ENCODE data around the gene MAST4.

The MAST4 gene

DNA sequence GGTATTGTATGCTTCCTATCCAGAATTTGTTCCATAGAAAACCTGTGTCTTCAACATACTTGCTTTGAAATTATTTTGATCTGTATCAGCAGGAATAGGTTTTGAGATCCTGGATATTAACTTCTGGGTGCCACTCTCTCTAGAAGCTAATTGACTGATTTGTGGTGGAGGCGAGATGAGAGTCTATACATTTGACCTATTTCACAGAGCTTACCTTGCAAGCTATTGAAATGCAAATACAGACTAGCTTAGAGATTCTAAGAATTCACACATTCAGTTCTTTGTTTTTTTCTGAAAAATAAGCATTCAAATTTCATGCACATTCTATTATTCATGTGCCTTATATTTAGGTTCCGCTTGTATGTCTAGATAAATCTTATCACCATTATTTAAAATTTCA lies 246.3 kb downstream of the MAST4 start:
- DNase-seq (ENCODE audit: low read depth) = no peak

DNA sequence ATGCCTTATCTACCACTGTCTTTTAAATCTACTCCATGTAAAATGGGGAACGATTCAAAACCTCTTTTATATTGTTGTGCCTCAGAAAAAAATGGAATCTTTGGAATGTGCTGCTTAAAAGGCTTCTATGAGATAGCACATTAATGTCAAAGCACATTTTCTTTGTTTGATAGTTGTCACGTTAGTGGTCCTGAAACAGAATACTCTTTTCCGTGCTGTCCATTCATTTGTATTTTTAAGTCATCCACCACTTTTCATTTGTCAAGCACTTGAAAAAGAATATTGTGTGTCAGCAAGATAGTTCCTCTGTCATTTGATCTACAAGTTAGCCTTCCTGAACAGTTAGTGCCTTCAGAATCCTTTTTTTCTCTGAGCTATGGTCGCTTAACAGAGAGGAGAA lies 246.9 kb downstream of the MAST4 start:
- no peak for DNase-seq (ENCODE audit: low read depth)

DNA sequence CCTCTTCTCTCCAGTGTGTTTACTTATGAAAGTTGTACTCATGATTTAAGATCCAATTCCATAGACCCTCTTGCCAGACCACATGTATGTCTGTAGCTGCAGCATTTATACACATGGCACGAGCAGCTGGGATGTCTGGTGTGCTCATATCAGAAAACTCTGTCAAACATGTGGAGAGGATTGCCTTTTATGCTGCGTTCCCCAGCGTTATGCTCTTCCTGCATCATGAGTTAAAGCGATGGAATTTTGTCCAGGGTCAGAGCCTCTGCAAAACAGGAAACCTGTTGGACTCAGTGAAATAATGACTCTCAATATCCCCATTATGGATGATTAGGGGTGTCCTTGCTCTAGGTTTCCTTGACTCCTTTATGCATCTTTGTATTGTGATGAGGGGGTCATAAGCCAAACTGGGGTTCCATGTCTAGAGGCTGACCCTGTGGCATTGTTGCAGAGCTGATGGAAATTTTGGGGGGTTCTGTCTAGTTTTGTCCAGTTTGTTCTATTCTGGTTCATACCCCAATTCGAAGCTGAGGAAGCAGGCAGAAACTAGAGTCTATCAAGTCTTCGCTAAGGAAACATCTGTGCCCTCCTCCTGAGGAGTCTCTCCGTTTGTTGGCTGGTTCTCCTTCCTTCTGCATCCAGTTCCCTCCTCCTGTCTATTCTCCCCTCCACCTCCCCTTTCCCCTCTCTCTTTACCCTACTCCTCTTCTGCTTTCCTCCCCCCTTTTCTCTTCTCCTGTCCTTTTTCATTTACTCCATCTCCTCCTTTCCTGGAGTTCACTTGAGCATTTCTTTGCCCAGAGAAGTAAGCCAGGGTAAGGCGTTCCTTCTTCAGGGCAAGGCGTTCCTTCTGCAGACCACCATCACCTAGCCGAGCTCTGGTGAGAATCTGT lies 252.8 kb downstream of the MAST4 start:
- no peak for DNase-seq (ENCODE audit: low read depth)

DNA sequence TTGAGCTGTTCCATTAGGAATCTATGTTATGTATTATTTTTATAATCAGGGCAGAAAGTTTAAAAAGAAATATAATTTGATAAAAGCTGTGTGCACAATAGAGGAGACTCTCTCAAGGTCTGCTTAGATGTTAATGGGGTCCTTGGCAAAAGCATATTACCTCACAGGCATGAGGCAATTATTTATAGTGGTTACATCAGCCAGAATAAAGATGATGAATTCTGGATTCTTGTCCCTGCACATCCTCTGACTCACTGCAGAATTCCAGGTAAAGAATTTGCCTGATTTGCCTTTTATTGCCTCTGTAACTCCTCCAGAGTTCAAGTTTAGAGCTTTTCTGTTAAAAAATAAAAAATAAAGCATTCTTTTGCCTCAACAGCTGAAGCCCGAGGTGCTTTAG lies 253.6 kb downstream of the MAST4 start:
- no peak for DNase-seq (ENCODE audit: low read depth)

DNA sequence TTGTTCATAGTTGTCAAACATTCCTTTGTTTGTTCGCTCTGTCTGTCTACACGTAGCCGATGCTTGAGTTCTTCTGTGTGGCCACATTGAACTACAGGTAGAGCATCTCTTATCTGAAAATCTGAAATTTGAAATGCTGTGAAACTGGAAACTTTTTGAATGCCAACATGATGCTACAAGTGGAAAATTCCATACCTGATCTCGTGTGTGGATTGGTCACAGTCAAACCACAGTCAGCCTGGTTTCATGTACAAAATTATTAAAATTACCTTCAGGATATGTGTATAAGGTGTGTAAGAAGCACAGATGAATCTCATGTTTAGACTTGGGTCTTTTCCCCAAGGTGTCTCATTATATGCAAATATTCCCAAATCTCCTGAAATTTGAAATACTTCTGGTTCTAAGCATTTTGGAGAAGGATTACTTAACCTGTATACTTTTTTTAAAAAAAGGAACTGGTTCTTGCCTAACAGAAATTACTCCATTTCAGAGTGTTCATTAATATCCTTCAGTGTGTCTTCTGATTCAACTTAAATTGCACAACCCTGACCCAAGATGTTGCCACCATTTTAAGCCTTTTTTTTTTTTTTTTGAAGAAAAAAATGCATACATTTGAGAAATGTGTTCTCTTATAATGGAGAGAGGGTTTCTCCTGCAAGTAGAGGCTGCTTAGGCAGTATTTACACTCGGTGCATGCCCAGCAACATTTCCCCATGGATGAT lies 254.3 kb downstream of the MAST4 start:
- DNase-seq (ENCODE audit: low read depth) = no peak

DNA sequence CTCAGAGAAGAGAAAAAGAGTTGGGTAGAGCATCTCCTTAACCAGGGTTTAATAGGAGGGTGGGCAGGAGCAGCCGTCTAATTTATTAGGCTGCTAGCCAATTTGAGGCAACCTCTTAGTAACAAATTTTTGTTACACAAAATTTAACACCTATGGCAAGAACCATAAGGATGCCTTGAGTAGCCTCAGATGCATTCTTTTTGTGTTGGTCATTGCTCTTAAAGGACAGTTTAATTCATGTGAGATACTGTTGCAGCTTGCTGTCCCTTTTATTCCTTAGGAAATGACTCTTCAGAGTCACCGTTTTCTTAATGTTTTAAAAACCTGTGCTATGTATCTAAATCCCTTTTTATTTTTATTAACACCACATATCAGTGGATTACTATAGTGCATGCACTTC lies 255.1 kb downstream of the MAST4 start:
- DNase-seq (ENCODE audit: low read depth) = no peak

DNA sequence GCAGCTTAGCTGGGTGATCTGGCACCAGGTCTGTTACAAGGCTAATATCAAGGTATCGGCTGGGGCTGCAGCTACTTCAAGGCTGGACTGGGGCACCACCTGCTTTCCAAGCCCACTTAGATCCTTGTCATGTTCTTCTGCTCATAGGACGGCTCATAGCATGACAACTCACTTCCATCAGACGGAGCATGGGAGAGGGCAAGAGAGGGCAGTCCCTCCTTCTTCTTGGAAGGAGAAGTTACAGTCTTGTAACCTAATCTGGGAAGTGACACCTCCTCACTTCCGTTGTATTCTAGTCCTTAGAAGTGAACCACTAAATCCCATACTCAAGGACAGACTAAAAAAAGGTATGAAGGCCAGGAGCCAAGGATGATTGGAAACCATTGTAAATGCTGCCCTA lies 258.2 kb downstream of the MAST4 start:
- DNase-seq (ENCODE audit: low read depth) = no peak

DNA sequence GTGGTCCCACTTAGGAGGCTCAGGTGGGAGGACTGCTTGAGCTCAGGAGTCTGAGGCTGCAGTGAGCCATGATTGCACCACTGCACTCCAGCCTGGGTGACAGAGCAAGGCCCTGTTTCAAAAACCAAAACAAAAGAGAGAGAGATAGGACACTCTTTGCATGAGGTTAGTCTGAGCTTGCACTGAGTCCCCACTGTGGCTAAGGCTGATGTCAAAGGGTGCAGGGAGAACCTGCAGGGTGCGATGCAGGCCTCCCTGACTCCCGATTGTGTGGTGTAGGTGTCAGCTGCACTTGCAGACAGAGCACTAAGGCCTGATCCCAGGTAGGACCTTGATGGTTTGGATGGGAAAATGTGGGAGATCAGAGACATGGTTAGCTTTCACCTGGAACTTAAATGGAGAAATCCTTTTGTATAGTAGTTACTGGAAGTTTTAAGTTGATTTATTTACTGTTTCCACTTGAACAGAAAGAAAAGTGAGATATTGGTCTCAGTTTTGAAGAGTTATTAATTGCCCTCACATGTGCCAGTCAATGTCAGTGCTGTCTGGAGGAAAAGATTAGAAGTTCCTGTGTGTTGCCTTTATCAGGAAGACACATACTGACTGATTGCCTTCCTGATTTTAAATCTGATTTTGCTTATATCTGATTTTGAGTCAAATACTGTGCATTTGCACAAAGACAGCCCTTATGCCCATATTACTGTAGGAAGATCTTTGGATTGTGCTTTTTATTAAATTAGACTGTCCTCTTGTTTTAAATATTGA lies 260.0 kb downstream of the MAST4 start:
- DNase-seq (ENCODE audit: low read depth) = no peak

DNA sequence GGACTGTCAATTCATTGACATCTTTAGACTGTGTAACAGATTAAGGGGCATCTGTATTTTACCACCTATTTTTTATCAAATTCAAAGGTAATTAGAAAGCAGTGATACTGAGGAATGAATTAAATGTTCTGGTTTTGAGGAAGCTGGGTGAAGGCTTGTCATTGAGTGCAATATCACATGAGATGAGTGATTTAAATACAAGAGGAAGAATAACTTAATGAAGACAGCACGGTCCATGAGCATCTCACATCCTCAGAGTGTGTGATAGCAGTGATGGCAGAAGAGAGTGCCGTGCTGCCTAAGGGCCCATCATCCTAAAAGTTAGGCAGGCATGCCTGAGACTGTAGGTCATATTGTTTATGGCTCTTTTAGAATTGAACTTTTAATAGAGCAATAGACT lies 263.3 kb downstream of the MAST4 start:
- DNase-seq (ENCODE audit: low read depth) = no peak

DNA sequence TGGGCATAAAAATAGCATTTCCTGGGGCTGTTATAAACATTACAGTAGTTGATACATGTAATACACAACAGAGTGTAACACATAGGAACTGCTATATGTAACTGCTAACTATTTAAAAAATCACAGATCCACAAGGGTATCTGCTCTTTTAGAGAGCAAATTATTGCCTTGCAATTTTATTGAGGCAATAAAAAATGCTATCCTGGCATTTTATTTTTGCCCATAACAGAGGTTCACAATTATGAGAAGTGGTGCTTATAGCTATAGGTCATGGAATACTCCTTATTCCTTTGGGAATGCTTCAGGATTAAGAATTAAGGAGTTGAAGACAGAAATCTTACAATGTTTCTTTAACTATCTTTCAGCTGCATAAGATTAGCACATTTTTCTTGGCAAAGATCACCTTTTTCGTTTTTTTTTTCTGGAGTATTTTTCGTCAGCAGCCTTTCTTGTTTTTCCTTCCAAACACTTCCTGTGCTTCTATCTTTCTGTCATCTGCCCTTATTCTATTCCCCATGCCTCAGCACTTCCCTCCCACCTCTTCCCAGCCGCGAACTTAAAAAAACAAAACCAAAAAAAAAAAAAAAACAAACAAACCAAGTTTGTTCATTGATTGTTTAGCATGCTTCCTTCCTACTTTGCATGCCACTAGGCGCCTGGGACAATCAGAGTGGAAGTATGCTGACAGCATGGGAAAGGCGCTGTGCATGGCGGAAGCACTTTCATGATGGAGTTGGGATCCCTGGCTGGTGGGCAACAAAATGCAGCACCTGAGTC lies 264.2 kb downstream of the MAST4 start:
- DNase-seq (ENCODE audit: low read depth) = no peak

DNA sequence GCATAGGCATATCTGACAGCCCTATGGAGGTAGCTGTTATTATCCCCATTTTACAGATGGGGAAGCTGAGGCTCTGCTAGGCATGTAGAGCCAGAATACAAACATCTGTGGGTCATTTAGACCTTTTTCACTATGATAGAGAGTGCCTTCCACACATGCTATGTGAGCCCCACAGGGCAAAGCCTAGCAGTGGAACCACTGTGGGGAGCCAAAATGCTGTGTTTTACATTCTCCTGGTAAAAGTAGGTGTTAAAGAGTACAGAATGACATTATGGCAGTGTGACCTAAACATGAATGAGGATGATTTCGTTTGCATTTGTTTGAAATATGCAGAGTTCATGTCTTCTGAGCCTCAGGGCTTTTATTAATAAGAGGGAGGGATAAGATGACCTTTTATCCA lies 265.2 kb downstream of the MAST4 start:
- DNase-seq (ENCODE audit: low read depth) = no peak

DNA sequence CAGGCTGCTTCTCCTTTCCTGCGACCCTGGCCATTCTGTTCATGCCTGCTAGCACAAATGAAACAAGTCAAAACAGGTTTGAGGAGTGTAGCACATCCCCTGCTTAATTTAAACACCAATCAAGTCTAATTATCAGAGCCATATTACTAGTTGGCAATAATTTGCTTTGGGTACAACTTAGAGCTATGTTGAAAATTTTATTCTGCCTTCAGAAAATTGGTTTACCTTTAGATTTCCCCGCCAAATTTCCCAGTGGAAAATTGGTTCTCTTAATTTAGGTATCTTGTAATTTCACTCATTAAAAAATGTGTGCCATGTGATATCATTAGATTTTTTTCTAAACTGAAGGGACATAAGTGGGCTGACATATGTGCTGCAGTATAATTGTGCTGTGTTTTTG lies 265.8 kb downstream of the MAST4 start:
- no peak for DNase-seq (ENCODE audit: low read depth)

DNA sequence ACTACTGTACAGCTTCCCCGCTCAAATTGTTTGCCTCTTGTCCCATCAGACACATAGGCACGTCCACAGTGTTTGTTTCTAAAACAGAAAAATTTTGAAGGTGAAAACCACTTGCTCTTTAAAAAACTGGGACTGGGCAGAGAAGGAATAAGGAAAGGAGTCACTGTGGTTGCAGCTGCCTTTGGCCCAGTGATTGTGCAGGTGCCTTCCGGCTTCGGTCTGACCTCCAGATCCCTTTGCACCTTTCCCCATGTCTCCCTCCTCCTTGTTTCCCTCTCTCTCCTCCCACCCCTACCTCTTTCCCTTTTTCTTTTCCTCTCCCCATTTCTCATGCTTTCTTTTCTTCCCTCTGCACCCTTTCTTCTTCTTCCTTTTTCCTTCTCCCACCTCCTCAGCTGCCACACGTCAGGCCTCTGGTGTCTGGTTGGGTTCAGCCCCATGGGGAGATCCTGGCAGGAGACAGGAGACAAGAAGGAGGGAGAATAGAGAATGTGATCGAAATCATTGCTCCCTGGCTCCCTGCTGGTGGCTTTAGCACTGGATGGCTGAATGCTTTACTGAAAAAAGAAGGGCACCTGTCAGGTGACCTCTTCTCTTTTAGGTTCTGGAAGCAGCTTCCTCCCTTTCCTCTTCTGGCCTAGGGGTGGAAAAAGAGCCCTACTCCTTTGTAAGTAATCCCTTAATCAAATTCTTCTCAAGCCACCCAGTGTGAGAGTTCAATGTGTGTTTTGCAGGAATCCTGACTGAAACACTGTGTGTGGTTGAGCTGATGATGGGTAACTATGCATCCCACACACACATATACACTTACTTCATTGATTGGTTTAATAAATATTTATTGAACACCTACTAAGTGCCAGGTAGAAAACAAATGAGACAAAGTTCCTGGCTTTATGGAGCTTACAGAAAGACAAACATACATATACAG lies 267.3 kb downstream of the MAST4 start:
- DNase-seq (ENCODE audit: low read depth) = no peak

DNA sequence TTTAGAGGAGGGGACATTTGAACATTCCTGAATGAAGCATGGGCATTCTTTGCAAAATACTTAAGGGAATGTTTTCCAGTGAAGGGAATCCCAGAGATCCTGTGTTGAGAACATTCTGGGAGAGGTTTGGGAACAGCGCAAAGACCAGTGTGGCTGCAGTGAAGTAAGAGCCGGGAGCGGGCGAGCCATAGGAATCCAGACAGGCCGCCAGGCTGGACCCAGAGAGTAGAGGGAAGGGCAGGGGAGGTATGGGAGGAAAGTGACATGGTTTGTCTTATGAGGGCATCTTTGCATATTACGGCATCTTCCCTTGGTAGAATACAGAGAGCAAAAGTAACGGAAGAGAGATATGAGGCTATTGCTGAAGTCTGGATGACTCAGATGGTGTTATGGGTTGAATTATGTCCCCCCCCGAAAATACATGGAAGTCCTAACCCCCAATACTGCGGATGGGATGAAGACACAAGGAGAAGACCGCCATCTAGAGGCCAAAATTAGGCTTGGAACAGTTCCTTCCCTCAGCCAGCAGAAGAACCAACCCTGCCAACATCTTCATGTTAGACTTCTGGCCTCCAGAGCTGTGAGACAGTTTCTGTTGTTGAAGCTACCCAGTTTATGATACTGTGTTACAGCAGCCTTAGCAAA lies 268.2 kb downstream of the MAST4 start:
- DNase-seq (ENCODE audit: low read depth) = no peak

DNA sequence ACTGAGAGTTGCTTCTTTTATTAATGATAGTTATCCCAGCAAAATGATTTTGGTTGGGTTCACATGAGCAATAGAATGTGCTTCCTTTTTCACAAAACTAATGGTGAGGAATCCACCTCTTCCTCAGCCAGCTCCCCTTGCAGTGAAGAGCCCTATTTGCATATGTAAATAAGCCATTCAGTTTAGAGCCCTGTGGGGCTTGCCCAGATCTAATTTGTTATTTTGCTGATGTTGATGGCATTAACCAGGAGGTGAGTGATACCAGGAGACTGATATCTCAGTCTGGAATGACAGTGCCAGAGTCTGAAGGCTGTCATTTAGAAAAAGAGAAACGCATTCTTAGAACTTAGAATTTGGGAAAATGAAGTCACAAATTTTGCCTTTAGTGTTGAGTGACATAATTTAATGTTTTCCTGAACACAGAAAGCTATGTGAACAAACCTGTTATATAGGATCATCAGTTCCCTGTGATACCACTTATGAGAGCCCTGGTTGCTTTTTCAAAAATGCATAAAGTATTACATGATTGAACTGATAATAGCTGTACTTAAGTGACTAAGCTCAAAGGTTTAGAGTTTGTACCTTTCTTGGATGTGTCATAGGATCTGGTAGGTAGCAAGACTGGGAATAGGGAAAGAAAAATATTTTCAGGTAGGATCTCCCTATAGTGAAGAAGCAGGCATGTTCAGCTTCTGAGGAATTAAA lies 271.6 kb downstream of the MAST4 start:
- DNase-seq (ENCODE audit: low read depth) = no peak

DNA sequence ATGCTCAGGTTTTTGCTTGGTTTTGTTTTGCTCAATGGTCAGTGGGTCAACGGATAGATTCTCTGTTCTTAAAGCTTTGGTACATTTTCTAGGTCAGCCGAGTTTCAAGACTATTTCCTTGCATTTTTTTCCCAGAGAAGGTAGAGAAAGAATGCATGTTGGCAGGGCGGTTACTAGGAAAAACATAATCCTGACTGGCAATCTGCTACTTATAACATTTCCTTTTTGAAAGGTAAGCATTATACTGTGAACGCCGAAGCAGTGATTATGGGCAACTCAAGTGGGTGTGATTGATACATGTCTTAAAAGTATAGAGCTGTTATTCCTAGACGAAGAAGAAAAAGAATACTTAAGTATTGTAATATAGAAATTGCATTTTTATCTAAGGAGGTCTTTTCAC lies 273.2 kb downstream of the MAST4 start:
- no peak for DNase-seq (ENCODE audit: low read depth)

DNA sequence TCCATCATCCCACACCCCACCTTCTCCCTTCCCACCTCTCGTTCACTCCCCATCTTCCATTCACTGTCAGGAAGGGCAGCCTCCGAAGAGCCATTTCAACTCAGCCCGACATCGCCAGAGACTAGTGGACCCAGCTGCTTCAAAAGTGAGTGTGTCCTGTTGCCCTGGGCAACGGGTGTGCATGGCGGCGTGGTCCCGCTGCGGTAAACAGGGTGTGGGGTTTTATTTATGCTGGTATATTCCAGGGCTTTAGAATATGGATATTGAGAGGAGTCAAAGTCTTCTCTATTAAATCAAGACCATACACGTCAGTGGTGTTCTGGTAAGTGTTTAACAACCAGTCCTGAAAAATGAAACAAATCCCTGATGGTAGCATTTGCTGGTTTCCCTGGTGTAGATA lies 274.5 kb downstream of the MAST4 start:
- no peak for DNase-seq (ENCODE audit: low read depth)

DNA sequence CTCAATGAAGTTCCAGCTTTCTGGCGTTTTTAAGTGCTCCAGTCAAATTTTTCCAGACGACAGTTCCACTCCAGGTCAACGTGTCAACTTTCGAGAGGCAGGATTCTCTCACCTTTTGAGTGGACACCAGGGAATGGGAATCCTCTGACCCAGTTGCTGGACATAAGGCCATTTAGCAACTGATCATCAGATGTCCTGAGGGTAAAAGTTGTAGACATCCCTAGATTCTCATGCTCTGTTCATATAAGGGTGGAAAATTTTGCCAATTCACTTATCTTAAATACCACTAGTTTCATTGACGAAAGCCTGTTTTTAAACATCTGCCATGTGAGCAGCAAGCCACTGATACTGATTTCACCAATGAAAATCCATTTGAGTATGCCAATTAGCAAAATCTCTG lies 275.5 kb downstream of the MAST4 start:
- no peak for DNase-seq (ENCODE audit: low read depth)

DNA sequence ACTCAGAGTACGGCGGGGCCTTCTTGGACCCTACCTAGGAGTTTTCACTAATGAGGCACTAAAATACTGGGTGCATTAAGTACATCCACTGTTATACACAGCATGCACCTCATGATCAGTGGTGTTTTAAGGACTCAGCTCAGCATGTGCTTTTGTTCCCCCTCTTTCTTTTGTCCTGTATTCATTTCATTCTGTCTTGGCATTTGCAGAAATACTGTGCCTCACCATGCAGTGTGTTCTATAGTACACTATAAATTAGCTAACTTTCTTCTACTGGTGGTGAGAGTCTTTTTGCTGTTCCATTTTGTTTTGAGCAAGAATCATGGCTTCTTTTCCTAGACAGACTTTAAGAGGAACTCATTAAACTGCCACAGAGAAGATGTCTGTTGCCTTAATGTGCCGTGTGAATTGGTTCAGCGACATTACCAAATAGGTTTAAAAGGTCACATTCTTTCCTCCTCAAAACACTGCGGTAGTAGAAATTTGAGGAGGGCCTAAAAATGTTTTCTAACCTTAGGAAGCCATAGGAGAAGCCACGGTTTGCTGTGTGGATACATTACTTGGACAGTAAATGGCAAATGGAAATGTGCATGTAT lies 276.6 kb downstream of the MAST4 start:
- no peak for DNase-seq (ENCODE audit: low read depth)
